Measurements from ENCODE around the gene CWF19L1.

DNA sequence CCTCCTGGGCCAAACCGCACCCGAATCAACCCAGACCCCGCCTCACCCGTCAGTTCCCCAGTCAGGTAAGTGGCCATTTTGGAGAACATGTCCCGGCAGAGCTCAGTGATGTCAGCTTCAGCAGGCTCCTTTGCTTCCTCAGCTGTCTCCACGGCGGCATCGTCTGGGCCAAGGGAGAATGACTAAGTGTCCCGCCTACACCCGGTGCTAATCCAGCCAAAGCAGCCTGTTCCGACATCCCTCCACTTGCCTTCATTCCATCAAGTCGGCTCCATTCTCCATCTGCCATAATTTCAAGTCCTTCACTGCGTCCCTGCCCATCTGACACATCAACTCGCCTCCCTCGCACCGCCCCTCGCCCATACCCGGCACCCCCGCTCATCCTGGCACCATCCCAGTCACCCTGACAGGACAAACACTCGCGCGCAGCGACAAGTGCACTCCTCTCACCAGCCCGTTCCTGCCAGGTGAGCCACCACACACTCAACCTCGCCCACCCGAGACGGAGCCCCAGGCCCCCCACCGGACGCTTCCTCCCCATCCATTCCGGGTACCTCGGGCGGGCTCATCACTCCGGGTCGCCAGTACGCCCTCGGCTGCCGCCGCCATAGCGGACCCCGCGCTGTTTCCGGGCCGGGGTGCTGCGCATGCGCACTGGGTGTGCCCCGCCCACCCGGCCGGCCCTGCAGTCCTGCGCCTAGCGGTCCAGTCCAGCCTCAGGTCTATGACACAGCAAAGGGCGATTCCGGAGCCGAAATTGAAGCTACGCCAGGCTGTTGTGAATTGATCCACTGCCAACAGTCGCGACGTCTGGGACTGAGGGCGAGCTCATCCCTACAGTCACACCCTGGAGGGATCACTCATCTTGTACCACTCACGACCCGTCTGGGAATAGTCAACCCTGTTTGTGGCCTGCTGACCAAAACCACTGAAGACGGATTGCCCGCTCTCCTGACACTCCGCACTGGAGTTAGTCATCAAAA is 18.9 kb upstream of the CWF19L1 start, which contains the start of gene BLOC1S2:
- TF ChIP-seq, protein P1, sequence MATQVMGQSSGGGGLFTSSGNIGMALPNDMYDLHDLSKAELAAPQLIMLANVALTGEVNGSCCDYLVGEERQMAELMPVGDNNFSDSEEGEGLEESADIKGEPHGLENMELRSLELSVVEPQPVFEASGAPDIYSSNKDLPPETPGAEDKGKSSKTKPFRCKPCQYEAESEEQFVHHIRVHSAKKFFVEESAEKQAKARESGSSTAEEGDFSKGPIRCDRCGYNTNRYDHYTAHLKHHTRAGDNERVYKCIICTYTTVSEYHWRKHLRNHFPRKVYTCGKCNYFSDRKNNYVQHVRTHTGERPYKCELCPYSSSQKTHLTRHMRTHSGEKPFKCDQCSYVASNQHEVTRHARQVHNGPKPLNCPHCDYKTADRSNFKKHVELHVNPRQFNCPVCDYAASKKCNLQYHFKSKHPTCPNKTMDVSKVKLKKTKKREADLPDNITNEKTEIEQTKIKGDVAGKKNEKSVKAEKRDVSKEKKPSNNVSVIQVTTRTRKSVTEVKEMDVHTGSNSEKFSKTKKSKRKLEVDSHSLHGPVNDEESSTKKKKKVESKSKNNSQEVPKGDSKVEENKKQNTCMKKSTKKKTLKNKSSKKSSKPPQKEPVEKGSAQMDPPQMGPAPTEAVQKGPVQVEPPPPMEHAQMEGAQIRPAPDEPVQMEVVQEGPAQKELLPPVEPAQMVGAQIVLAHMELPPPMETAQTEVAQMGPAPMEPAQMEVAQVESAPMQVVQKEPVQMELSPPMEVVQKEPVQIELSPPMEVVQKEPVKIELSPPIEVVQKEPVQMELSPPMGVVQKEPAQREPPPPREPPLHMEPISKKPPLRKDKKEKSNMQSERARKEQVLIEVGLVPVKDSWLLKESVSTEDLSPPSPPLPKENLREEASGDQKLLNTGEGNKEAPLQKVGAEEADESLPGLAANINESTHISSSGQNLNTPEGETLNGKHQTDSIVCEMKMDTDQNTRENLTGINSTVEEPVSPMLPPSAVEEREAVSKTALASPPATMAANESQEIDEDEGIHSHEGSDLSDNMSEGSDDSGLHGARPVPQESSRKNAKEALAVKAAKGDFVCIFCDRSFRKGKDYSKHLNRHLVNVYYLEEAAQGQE (IDR thresholded peaks at IDR 0.05; ENCODE audit: unreplicated experiment) = no peak
- peak; percentile 97 for TF ChIP-seq POLR2AphosphoS5 (IDR thresholded peaks at IDR 0.05; ENCODE audit: low read depth)
- TF ChIP-seq, protein P2, sequence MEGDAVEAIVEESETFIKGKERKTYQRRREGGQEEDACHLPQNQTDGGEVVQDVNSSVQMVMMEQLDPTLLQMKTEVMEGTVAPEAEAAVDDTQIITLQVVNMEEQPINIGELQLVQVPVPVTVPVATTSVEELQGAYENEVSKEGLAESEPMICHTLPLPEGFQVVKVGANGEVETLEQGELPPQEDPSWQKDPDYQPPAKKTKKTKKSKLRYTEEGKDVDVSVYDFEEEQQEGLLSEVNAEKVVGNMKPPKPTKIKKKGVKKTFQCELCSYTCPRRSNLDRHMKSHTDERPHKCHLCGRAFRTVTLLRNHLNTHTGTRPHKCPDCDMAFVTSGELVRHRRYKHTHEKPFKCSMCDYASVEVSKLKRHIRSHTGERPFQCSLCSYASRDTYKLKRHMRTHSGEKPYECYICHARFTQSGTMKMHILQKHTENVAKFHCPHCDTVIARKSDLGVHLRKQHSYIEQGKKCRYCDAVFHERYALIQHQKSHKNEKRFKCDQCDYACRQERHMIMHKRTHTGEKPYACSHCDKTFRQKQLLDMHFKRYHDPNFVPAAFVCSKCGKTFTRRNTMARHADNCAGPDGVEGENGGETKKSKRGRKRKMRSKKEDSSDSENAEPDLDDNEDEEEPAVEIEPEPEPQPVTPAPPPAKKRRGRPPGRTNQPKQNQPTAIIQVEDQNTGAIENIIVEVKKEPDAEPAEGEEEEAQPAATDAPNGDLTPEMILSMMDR (conservative IDR thresholded peaks at IDR 0.05; ENCODE audit: low read depth in 2 of 2) = no peak
- no peak for TF ChIP-seq ZNF331 (CRISPR knock-in tag; IDR thresholded peaks at IDR 0.05; ENCODE audit: low read depth)
- no peak for TF ChIP-seq EZH2 (IDR thresholded peaks at IDR 0.05; ENCODE audit: low read depth, unreplicated experiment)
- TF ChIP-seq ETS1 (IDR thresholded peaks at IDR 0.05) = peak; percentile 62
- no peak for TF ChIP-seq NANOG (IDR thresholded peaks at IDR 0.05; ENCODE audit: borderline replicate concordance)
